SU-DHL-6 (cell line): ENCODE measurements around the gene QPCTL.

Experiments
- CTCF ChIP-seq: fragments of 200-600 bp; sonication (generic); IDR thresholded peaks from one replicate; pipeline ENCODE4 v1.5.1; 2017; ENCODE audit warnings: antibody characterized with exemption, mild to moderate bottlenecking, low read length, moderate library complexity; ENCODE audit not compliant: insufficient read depth, poor library complexity, severe bottlenecking
- EZH2phosphoT487 ChIP-seq: fragments of 200-600 bp; sonication (generic), shearing (Covaris generic); conservative IDR thresholded peaks from 2 replicates; pipeline ENCODE4 v1.6.1; 2018; ENCODE audit warnings: mild to moderate bottlenecking, antibody characterized with exemption, low read length, moderate library complexity, mixed read lengths

- TF ChIP-seq CTCF (peak; percentile 99), EZH2phosphoT487 (no peak)
These were observed 781 bp downstream of the QPCTL start for GRCh38 chr19:45693106-45693788.
